ENCODE measurements around the gene OR7D2.
"Not testable (repeated sequence)": the region's sequence is repeated elsewhere in the genome, so short reads cannot be mapped to it uniquely, and the experiment has no call there.

Gene OR7D2

DNA sequence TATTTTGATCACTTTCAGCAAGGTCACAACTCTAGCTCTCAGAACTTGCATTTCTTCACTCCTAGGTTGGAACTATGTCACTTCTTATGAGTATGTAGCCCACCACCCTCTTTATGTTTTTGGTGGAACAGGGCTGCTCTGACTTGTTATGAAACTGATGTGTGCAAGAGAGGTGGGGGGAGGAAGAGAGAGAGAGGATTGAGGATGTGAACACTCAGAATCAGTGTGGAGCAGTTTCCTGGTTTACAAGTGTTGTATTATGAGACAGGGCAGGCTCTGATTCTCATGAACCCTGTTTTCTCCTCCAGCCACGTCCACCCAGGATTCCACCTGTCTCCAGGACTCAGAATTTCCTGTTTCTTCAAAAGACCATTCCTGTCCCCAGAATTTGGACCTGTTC, 22.5 kb upstream of the OR7D2 start:
- H3K27me3 ChIP-seq (ENCODE audit: control insufficient read depth in 1 of 2, insufficient read depth in 2 of 2, low read length in 2 of 2): no peaks in the 10 kb centered on the region
- no peak overlapping the region for H3K9ac ChIP-seq (ENCODE audit: low read length)
- H3K4me3 ChIP-seq (ENCODE audit: low read depth in 1 of 2, low read length in 2 of 2): no peak overlapping the region
- no peak overlapping the region for H3K27ac ChIP-seq (ENCODE audit: low read depth, low read length)
- H3K9me3 ChIP-seq (ENCODE audit: low read length): peaks cover 9% of the 10 kb centered on the region
- no peaks in the 10 kb centered on the region for H3K4me1 ChIP-seq (ENCODE audit: insufficient read depth, low read length)
- H3K36me3 ChIP-seq (ENCODE audit: insufficient read depth, low read length): peaks cover 55% of the 10 kb centered on the region

GRCh38 chr19:9159891-9160290, 18.9 kb upstream of the OR7D2 start:
- H3K4me3 ChIP-seq (ENCODE audit: low read depth in 1 of 2, low read length in 2 of 2): no peak overlapping the region
- no peaks in the 10 kb centered on the region for H3K27me3 ChIP-seq (ENCODE audit: control insufficient read depth in 1 of 2, insufficient read depth in 2 of 2, low read length in 2 of 2)
- no peak overlapping the region for H3K9ac ChIP-seq (ENCODE audit: low read length)
- H3K27ac ChIP-seq (ENCODE audit: low read depth, low read length): no peak overlapping the region
- H3K4me1 ChIP-seq (ENCODE audit: insufficient read depth, low read length): no peaks in the 10 kb centered on the region
- peaks cover 9% of the 10 kb centered on the region for H3K9me3 ChIP-seq (ENCODE audit: low read length)
- peaks cover 74% of the 10 kb centered on the region for H3K36me3 ChIP-seq (ENCODE audit: insufficient read depth, low read length)

DNA sequence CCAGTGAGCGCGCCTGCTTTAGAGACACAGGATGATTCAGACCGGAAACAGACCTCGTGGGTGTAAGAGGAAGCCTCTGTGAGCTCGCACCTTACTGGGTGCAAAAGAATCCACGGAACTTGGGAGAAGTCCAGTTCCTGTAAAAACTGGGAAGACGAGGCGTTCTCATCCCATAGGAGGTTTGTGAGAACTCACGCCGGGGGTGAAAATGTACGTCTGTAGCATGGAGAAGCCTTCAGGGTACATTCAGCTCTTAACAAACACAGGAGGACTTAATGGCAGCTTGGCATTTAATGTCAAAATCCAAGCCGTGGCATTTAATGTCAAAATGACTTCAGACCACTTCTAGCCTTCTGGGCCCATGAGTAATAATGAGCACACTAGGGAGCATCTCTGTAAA, 17.4 kb upstream of the OR7D2 start:
- Histone ChIP-seq H3K36me3 (ENCODE audit: insufficient read depth, low read length) (peaks cover 61% of the 10 kb centered on the region), H3K4me3 (ENCODE audit: low read depth in 1 of 2, low read length in 2 of 2) (no peak overlapping the region), H3K9ac (ENCODE audit: low read length) (no peak overlapping the region), H3K27me3 (ENCODE audit: control insufficient read depth in 1 of 2, insufficient read depth in 2 of 2, low read length in 2 of 2) (no peaks in the 10 kb centered on the region), H3K9me3 (ENCODE audit: low read length) (no peaks in the 10 kb centered on the region), H3K4me1 (ENCODE audit: insufficient read depth, low read length) (no peaks in the 10 kb centered on the region), H3K27ac (ENCODE audit: low read depth, low read length) (no peak overlapping the region)

- peaks cover 30% of the 10 kb centered on the region for H3K36me3 ChIP-seq (ENCODE audit: insufficient read depth, low read length)
- no peaks in the 10 kb centered on the region for H3K4me1 ChIP-seq (ENCODE audit: insufficient read depth, low read length)
- no peak overlapping the region for H3K4me3 ChIP-seq (ENCODE audit: low read depth in 1 of 2, low read length in 2 of 2)
- H3K27me3 ChIP-seq (ENCODE audit: control insufficient read depth in 1 of 2, insufficient read depth in 2 of 2, low read length in 2 of 2): no peaks in the 10 kb centered on the region
- H3K9ac ChIP-seq (ENCODE audit: low read length): no peak overlapping the region
- H3K27ac ChIP-seq (ENCODE audit: low read depth, low read length): no peak overlapping the region
- no peaks in the 10 kb centered on the region for H3K9me3 ChIP-seq (ENCODE audit: low read length)
Observed at GRCh38 chr19:9165261-9165660, 13.5 kb upstream of the OR7D2 start.

- no peaks in the 10 kb centered on the region for H3K4me1 ChIP-seq (ENCODE audit: insufficient read depth, low read length)
Observed at GRCh38 chr19:9166846-9167245, 11.9 kb upstream of the OR7D2 start.

GRCh38 chr19:9171393-9171991, 7.3 kb upstream of the OR7D2 start:
- no peak overlapping the region for H3K27ac ChIP-seq (ENCODE audit: low read depth, low read length)
- H3K4me3 ChIP-seq (ENCODE audit: low read depth in 1 of 2, low read length in 2 of 2): no peak overlapping the region
- H3K4me1 ChIP-seq (ENCODE audit: insufficient read depth, low read length): no peaks in the 10 kb centered on the region
- no peaks in the 10 kb centered on the region for H3K9me3 ChIP-seq (ENCODE audit: low read length)
- H3K27me3 ChIP-seq (ENCODE audit: control insufficient read depth in 1 of 2, insufficient read depth in 2 of 2, low read length in 2 of 2): no peaks in the 10 kb centered on the region
- no peak overlapping the region for H3K9ac ChIP-seq (ENCODE audit: low read length)
- no peaks in the 10 kb centered on the region for H3K36me3 ChIP-seq (ENCODE audit: insufficient read depth, low read length)

More at GRCh38 chr19:9166846-9167245, 11.9 kb upstream of the OR7D2 start:
- H3K36me3 ChIP-seq (ENCODE audit: insufficient read depth, low read length): peaks cover 14% of the 10 kb centered on the region
- no peak overlapping the region for H3K27ac ChIP-seq (ENCODE audit: low read depth, low read length)
- no peaks in the 10 kb centered on the region for H3K27me3 ChIP-seq (ENCODE audit: control insufficient read depth in 1 of 2, insufficient read depth in 2 of 2, low read length in 2 of 2)
- no peak overlapping the region for H3K9ac ChIP-seq (ENCODE audit: low read length)
- no peak overlapping the region for H3K4me3 ChIP-seq (ENCODE audit: low read depth in 1 of 2, low read length in 2 of 2)
- H3K9me3 ChIP-seq (ENCODE audit: low read length): no peaks in the 10 kb centered on the region

- Histone ChIP-seq H3K27me3 (ENCODE audit: control insufficient read depth in 1 of 2, insufficient read depth in 2 of 2, low read length in 2 of 2) (no peaks in the 10 kb centered on the region), H3K4me3 (ENCODE audit: low read depth in 1 of 2, low read length in 2 of 2) (no peak overlapping the region), H3K36me3 (ENCODE audit: insufficient read depth, low read length) (no peaks in the 10 kb centered on the region), H3K4me1 (ENCODE audit: insufficient read depth, low read length) (no peaks in the 10 kb centered on the region), H3K9ac (ENCODE audit: low read length) (no peak overlapping the region), H3K9me3 (ENCODE audit: low read length) (no peaks in the 10 kb centered on the region), H3K27ac (ENCODE audit: low read depth, low read length) (no peak overlapping the region)
Observed at GRCh38 chr19:9175326-9175725, 3.5 kb upstream of the OR7D2 start.

- Histone ChIP-seq H3K9ac (ENCODE audit: low read length) (no peak overlapping the region), H3K4me1 (ENCODE audit: insufficient read depth, low read length) (no peaks in the 10 kb centered on the region), H3K4me3 (ENCODE audit: low read depth in 1 of 2, low read length in 2 of 2) (no peak overlapping the region), H3K9me3 (ENCODE audit: low read length) (no peaks in the 10 kb centered on the region), H3K36me3 (ENCODE audit: insufficient read depth, low read length) (no peaks in the 10 kb centered on the region), H3K27me3 (ENCODE audit: control insufficient read depth in 1 of 2, insufficient read depth in 2 of 2, low read length in 2 of 2) (no peaks in the 10 kb centered on the region), H3K27ac (ENCODE audit: low read depth, low read length) (no peak overlapping the region)
Observed at GRCh38 chr19:9183000-9183399, 4.2 kb downstream of the OR7D2 start.

DNA sequence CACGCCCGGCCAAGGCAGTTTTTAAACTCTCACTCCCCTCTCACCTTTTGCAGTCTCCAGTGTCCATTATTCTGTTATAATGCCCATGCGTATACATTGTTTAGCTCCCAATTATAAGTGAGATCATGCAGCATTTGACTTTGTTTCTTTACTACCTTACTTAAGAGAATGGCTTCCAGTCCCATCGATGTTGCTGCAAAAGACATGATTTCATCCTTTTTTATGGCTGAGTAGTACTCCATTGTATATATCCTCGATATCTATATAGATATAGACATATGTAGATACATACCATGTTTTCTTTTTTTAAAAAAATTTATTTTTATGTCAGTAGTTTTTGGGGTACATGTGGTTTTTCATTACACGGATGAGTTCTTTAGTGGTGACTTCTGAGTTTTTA, 8.4 kb downstream of the OR7D2 start:
- Histone ChIP-seq H3K27ac (ENCODE audit: low read depth, low read length) (no peak overlapping the region), H3K4me1 (ENCODE audit: insufficient read depth, low read length) (no peaks in the 10 kb centered on the region), H3K9me3 (ENCODE audit: low read length) (no peaks in the 10 kb centered on the region), H3K36me3 (ENCODE audit: insufficient read depth, low read length) (no peaks in the 10 kb centered on the region), H3K27me3 (ENCODE audit: control insufficient read depth in 1 of 2, insufficient read depth in 2 of 2, low read length in 2 of 2) (peaks cover 0 to 3% of the 10 kb centered on the region in 2 donors), H3K4me3 (ENCODE audit: low read depth in 1 of 2, low read length in 2 of 2) (no peak overlapping the region), H3K9ac (ENCODE audit: low read length) (no peak overlapping the region)

- Histone ChIP-seq H3K4me1 (ENCODE audit: insufficient read depth, low read length) (no peaks in the 10 kb centered on the region), H3K27me3 (ENCODE audit: control insufficient read depth in 1 of 2, insufficient read depth in 2 of 2, low read length in 2 of 2) (peaks cover 0 to 3% of the 10 kb centered on the region in 2 donors), H3K36me3 (ENCODE audit: insufficient read depth, low read length) (no peaks in the 10 kb centered on the region), H3K9me3 (ENCODE audit: low read length) (no peaks in the 10 kb centered on the region), H3K4me3 (ENCODE audit: low read depth in 1 of 2, low read length in 2 of 2) (no peak overlapping the region), H3K27ac (ENCODE audit: low read depth, low read length) (no peak overlapping the region), H3K9ac (ENCODE audit: low read length) (no peak overlapping the region)
Observed at GRCh38 chr19:9189535-9189934, 10.8 kb downstream of the OR7D2 start.

- H3K27me3 ChIP-seq (ENCODE audit: control insufficient read depth in 1 of 2, insufficient read depth in 2 of 2, low read length in 2 of 2); H3K4me1 ChIP-seq (ENCODE audit: insufficient read depth, low read length); H3K27ac ChIP-seq (ENCODE audit: low read depth, low read length); H3K9me3 ChIP-seq (ENCODE audit: low read length); H3K36me3 ChIP-seq (ENCODE audit: insufficient read depth, low read length); H3K4me3 ChIP-seq (ENCODE audit: low read depth in 1 of 2, low read length in 2 of 2); H3K9ac ChIP-seq (ENCODE audit: low read length): not testable (repeated sequence)
Observed at GRCh38 chr19:9198044-9198443, 19.3 kb downstream of the OR7D2 start.

DNA sequence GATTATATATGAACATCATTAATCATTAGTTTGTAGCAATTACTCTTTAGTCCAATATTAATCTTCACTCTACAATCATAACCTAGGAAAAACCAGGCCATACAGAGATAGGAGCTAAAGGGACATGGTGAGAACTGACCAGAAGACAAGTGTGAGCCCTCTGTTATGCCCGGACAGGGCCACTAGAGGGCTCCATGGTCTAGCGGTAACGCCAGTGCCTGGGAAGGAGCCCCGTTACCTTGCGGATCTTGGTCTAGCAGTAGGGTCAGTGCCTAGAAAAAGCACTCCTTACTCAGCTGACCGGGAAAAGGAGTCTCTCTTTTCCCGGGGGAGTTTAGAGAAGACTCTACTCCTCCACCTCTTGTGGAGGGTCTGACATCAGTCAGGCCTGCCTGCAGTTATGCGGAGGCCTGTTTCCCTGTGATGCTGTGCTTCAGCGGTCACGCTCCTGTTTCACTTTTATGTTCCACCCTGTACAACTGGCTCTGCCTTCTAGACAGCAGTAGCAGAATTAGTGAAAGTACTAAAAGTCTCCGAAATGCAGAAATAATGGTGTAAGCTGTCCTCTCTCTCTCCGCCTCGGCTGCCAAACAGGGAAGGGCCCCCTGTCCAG, 26.8 kb downstream of the OR7D2 start:
- no peaks in the 10 kb centered on the region for H3K27me3 ChIP-seq (ENCODE audit: control insufficient read depth in 1 of 2, insufficient read depth in 2 of 2, low read length in 2 of 2)
- no peaks in the 10 kb centered on the region for H3K36me3 ChIP-seq (ENCODE audit: insufficient read depth, low read length)
- H3K9ac ChIP-seq (ENCODE audit: low read length): no peak overlapping the region
- no peaks in the 10 kb centered on the region for H3K4me1 ChIP-seq (ENCODE audit: insufficient read depth, low read length)
- H3K4me3 ChIP-seq (ENCODE audit: low read depth in 1 of 2, low read length in 2 of 2): peak overlapping the region; percentile 21 to 45
- H3K9me3 ChIP-seq (ENCODE audit: low read length): no peaks in the 10 kb centered on the region
- H3K27ac ChIP-seq (ENCODE audit: low read depth, low read length): no peak overlapping the region
